GM23248 (cell line): Measurements from ENCODE around the gene ACOX3. TPM values are rescaled to one million over a fixed set of nuclear protein-coding genes. Genes with fewer than 3 reads are reported as not detected.
"Not testable (repeated sequence)": the region's sequence is repeated elsewhere in the genome, so short reads cannot be mapped to it uniquely, and the experiment has no call there.

Source experiments
- DNase-seq: peaks from one replicate; pipeline ENCODE4 v3.0.0-alpha.2; 2015
- H2AFZ ChIP-seq: fragments of 200-600 bp; sonication (generic); 2 replicates; pipeline ENCODE4 v1.6.1; 2016; ENCODE audit warnings: antibody characterized with exemption
- H3F3A ChIP-seq: fragments of 200-600 bp; sonication (generic); 2 replicates; pipeline ENCODE4 v1.6.1; 2016; ENCODE audit warnings: mild to moderate bottlenecking, antibody characterized with exemption, mixed run types; ENCODE audit not compliant: insufficient read depth
- H3K27ac ChIP-seq: fragments of 200-600 bp; sonication (generic); 2 replicates; pipeline ENCODE4 v1.5.1; 2016; ENCODE audit warnings: mild to moderate bottlenecking
- H3K27me3 ChIP-seq: fragments of 200-600 bp; sonication (generic); replicated peaks from 2 replicates; pipeline ENCODE4 v1.6.1; 2016; ENCODE audit warnings: mild to moderate bottlenecking; ENCODE audit not compliant: insufficient read depth
- H3K36me3 ChIP-seq: fragments of 200-600 bp; sonication (generic); 2 replicates; pipeline ENCODE4 v1.6.1; 2016; ENCODE audit warnings: low read depth, mild to moderate bottlenecking
- H3K4me1 ChIP-seq: fragments of 200-600 bp; sonication (generic); 2 replicates; pipeline ENCODE4 v1.6.1; 2016; ENCODE audit warnings: mild to moderate bottlenecking; ENCODE audit not compliant: insufficient read depth
- H3K4me2 ChIP-seq: fragments of 200-600 bp; sonication (generic); one replicate; pipeline ENCODE4 v1.6.1; 2016; ENCODE audit warnings: mild to moderate bottlenecking; ENCODE audit not compliant: unreplicated experiment
- H3K4me3 ChIP-seq: fragments of 200-600 bp; sonication (generic); 2 replicates; pipeline ENCODE4 v1.5.1; 2016; ENCODE audit warnings: mild to moderate bottlenecking
- H3K79me2 ChIP-seq: fragments of 200-600 bp; sonication (generic); 2 replicates; pipeline ENCODE4 v1.6.1; 2016; ENCODE audit warnings: mild to moderate bottlenecking; ENCODE audit not compliant: insufficient read depth
- H3K9ac ChIP-seq: fragments of 200-600 bp; sonication (generic); 2 replicates; pipeline ENCODE4 v1.6.1; 2016; ENCODE audit warnings: mild to moderate bottlenecking
- H3K9me2 ChIP-seq: fragments of 200-600 bp; sonication (generic); 2 replicates; pipeline ENCODE4 v1.6.1; 2016; ENCODE audit warnings: mixed run types, mild to moderate bottlenecking, moderate library complexity; ENCODE audit not compliant: insufficient read depth
- H3K9me3 ChIP-seq: fragments of 200-600 bp; sonication (generic); one replicate; pipeline ENCODE4 v1.6.1; 2017; ENCODE audit warnings: low read depth
- H4K20me1 ChIP-seq: fragments of 200-600 bp; sonication (generic); 2 replicates; pipeline ENCODE4 v1.6.0; 2016; ENCODE audit not compliant: insufficient read depth
- EZH2 ChIP-seq: fragments of 200-600 bp; sonication (generic); IDR thresholded peaks from 2 replicates; pipeline ENCODE4 v1.6.1; 2018; ENCODE audit warnings: antibody characterized with exemption, mild to moderate bottlenecking; ENCODE audit not compliant: insufficient read depth, poor library complexity, severe bottlenecking
- EZH2phosphoT487 ChIP-seq: fragments of 200-600 bp; sonication (generic); IDR thresholded peaks from 2 replicates; pipeline ENCODE4 v1.6.1; 2018; ENCODE audit warnings: antibody characterized with exemption, moderate library complexity, mild to moderate bottlenecking, low read depth; ENCODE audit not compliant: insufficient read depth
- WGBS, 2 experiments: methylation state at CpG; one replicate each; pipeline ENCODE4 v1.1.6; 2015 to 2017; ENCODE audit warnings: low lambda C conversion rate in 2 of 2, low coverage in 1 of 2; ENCODE audit errors: missing lambda C conversion rate in 2 of 2; 5-methylcytosine and 5-hydroxymethylcytosine counted together
- in situ Hi-C: fragments of 300-500 bp; cut with MboI; formaldehyde crosslinking; loops from 2 replicates; pipeline ENCODE4 v1.15.0; 2020
- polyA plus RNA-seq: library from polyadenylated mRNA; unstranded; fragments of >200 nt; fragmentation: Nextera tagmentation; extraction: Ambion mirVana; gene quantifications from 2 replicates; pipeline ENCODE4 v1.2.1, GENCODE V29; 2016
- total RNA-seq: library from RNA; depleted of rRNA; stranded (reverse); fragments of >200 nt; shearing (Covaris generic); gene quantifications from 2 replicates; pipeline ENCODE4 v1.2.3, GENCODE V29; 2014

The ACOX3 gene
- total and polyA plus RNA-seq, 2 experiments from 2014 or later = 24.7 to 33.8 TPM

DNA sequence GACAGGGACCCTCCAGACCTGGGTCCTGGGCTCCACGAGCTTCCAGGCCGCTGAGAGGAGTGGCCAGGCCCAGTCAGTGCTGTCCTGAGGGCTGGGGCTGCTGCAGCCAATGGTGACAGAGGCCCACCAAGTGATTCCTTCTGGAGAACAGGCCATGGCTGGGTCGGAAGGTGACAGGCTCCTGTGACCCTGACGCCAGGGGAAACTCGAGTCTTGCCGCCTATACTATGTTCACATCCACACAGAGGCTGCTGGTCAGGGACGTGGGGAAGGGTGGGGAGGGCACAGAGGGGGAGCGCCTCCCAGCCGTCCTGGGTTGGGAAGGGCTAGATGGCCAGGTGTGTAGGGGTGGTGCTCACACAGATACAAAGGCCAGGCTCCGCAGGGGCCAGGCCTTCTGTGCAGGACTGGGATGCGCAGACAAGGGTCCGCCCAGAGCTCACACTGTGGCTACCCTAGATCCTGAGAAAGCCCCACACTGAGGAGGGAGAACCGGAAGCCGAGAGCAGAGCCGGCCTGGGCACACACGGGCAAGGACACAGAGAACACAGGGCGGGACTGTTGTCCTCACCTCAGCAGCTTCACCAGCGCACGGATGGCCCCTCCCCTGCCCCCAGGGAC lies 89.6 kb downstream of the ACOX3 start:
- no peak overlapping the region for H3K27ac ChIP-seq
- no peaks in the 10 kb centered on the region for H3K9me3 ChIP-seq
- TF ChIP-seq EZH2phosphoT487 = no peak
- no peak for TF ChIP-seq EZH2
- 69 to 73% methylated on average over 9 to 19 of the region's 19 CpGs for whole genome bisulfite sequencing, 2 experiments
- no peaks in the 10 kb centered on the region for H3F3A ChIP-seq
- no peak overlapping the region for H3K4me3 ChIP-seq
- no peak overlapping the region for H3K9ac ChIP-seq
- no peak overlapping the region for H3K4me2 ChIP-seq
- H3K79me2 ChIP-seq = no peaks in the 10 kb centered on the region
- no peaks in the 10 kb centered on the region for H3K9me2 ChIP-seq
- H3K36me3 ChIP-seq = no peaks in the 10 kb centered on the region
- H3K4me1 ChIP-seq = peaks cover 10% of the 10 kb centered on the region
- no peak overlapping the region for H2AFZ ChIP-seq
- no peak for DNase-seq
- in situ Hi-C loops = no loop called here
- H4K20me1 ChIP-seq = no peaks in the 10 kb centered on the region
- peaks cover 12% of the 10 kb centered on the region for H3K27me3 ChIP-seq

DNA sequence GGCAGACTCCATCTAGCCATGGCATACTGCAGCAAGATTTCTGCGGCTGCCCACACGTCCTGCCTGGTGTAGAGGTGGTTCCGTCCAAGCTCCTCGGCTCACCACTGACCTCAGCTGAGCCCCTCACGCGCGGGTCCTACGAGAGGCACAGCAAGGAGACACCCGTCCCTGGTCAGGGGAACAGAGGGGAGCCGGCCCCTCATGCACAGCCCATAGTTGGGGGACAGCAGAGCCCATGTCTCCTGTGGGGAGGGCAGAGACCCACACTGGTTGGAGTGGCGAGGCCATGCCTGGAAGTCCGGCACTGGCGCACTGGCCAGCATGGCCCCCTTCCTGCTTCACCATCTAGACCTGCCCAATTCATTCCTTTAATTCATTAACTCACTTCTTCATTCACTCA lies 90.2 kb downstream of the ACOX3 start:
- H3K4me3 ChIP-seq = no peak overlapping the region
- no peak overlapping the region for H3K9ac ChIP-seq
- 89 to 91% methylated on average over 13 of the region's 13 CpGs for WGBS, 2 experiments
- no peaks in the 10 kb centered on the region for H3K9me2 ChIP-seq
- TF ChIP-seq EZH2phosphoT487 = no peak
- TF ChIP-seq EZH2 = no peak
- H3K79me2 ChIP-seq = no peaks in the 10 kb centered on the region
- in situ Hi-C loops = no loop called here
- no peaks in the 10 kb centered on the region for H3F3A ChIP-seq
- no peaks in the 10 kb centered on the region for H4K20me1 ChIP-seq
- H3K27me3 ChIP-seq = peaks cover 12% of the 10 kb centered on the region
- no peak for DNase-seq
- no peaks in the 10 kb centered on the region for H3K9me3 ChIP-seq
- no peak overlapping the region for H3K4me2 ChIP-seq
- H3K27ac ChIP-seq = no peak overlapping the region
- H2AFZ ChIP-seq = no peak overlapping the region
- peaks cover 6% of the 10 kb centered on the region for H3K4me1 ChIP-seq
- no peaks in the 10 kb centered on the region for H3K36me3 ChIP-seq

DNA sequence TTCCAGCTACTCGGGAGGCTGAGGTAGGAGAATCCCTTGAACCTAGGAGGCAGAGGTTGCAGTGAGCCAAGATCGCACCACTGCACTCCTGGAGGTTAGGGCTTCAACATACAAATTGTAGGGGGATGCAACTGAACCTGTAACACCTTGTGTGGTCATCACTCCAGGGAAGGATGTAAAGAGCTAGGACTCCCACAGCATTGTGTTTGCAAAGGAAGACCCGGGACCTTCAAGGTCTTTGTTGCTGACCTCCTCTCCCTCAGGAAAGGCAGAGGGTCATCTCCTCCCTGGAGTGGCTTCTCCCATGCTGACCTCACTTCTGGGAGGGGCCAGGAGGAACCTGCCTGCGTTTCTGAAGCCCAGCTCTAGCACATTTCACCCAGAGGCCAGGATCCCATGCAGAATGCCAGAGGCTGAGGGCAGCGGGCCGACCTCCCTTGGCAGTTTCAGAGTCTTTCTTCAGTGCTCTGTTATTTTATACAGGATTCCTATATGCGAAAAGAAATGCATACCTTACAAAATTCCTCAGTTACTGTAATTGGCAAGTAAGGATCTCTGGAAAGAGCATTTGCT lies 90.8 kb downstream of the ACOX3 start:
- Histone ChIP-seq H3K27me3 (peaks cover 12% of the 10 kb centered on the region), H3K36me3 (no peaks in the 10 kb centered on the region), H4K20me1 (no peaks in the 10 kb centered on the region), H3K9me2 (no peaks in the 10 kb centered on the region), H3K9me3 (no peaks in the 10 kb centered on the region), H2AFZ (no peak overlapping the region), H3K4me3 (no peak overlapping the region), H3K4me1 (peaks cover 4% of the 10 kb centered on the region; the same call in 1 of the 2 replicates), H3K79me2 (no peaks in the 10 kb centered on the region), H3K27ac (no peak overlapping the region), H3K4me2 (no peak overlapping the region), H3K9ac (no peak overlapping the region), H3F3A (no peaks in the 10 kb centered on the region)
- 54 to 61% methylated on average over 7 of the region's 7 CpGs for WGBS, 2 experiments
- in situ Hi-C loops = no loop called here
- TF ChIP-seq EZH2 (no peak), EZH2phosphoT487 (no peak)
- DNase-seq = no peak

DNA sequence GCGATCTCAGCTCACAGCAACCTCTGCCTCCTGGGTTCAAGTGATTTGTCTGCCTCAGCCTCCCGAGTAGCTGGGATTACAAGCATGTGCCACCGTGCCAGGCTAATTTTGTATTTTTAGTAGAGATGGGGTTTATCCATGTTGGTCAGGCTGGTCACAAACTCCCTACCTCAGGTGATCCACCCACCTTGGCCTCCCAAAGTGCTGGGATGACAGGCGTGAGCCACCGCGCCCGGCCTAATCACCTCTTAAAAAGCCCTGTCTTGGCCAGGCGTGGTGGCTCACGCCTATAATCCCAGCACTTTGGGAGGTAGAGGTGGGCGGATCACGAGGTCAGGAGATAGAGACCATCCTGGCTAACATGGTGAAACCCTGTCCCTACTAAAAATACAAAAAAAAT lies 91.3 kb downstream of the ACOX3 start:
- H2AFZ ChIP-seq, H3K4me1 ChIP-seq, H3K79me2 ChIP-seq, H3K9me3 ChIP-seq, H3K9ac ChIP-seq, H3K9me2 ChIP-seq, H3K27ac ChIP-seq, DNase-seq, in situ Hi-C loops, H3K4me2 ChIP-seq, H3F3A ChIP-seq, H4K20me1 ChIP-seq, H3K4me3 ChIP-seq, H3K36me3 ChIP-seq: not testable (repeated sequence)
- 88 to 92% methylated on average over 11 of the region's 11 CpGs for WGBS, 2 experiments
- H3K27me3 ChIP-seq = peaks cover 13% of the 10 kb centered on the region
